Liver (tissue), 9 donors: Measurements from ENCODE around the gene MYOG. TPM values are rescaled to one million over a fixed set of nuclear protein-coding genes. Genes with fewer than 3 reads are reported as not detected.

Source experiments
- DNase-seq: peaks from one replicate; pipeline ENCODE4 v3.0.0-alpha.2; 2017; ENCODE audit warnings: low spot score
- H3K27ac ChIP-seq, 2 donors: one replicate each; pipeline ENCODE4 v1.7.0; 2013; ENCODE audit warnings: inconsistent platforms in 2 of 2, low read length in 2 of 2, control low read depth in 1 of 2, low read depth in 1 of 2, mild to moderate bottlenecking in 1 of 2
- H3K27me3 ChIP-seq, 4 donors: one replicate each; pipeline versions ENCODE4 v1.6.1 to v1.7.0; 2013; ENCODE audit warnings: low read length in 3 of 4, inconsistent platforms in 1 of 4, mild to moderate bottlenecking in 1 of 4, moderate library complexity in 1 of 4; ENCODE audit not compliant: control insufficient read depth in 4 of 4, insufficient read depth in 4 of 4
- H3K36me3 ChIP-seq, 4 donors: one replicate each; pipeline versions ENCODE4 v1.6.1 to v1.7.0; 2013; ENCODE audit warnings: low read length in 3 of 4, mild to moderate bottlenecking in 3 of 4, low read depth in 1 of 4, moderate library complexity in 1 of 4; ENCODE audit not compliant: control insufficient read depth in 4 of 4, insufficient read depth in 3 of 4
- H3K4me1 ChIP-seq, 4 donors: one replicate each; pipeline versions ENCODE4 v1.6.1 to v1.7.0; 2013; ENCODE audit warnings: low read length in 3 of 4, mild to moderate bottlenecking in 3 of 4, moderate library complexity in 1 of 4; ENCODE audit not compliant: control insufficient read depth in 4 of 4, insufficient read depth in 4 of 4
- H3K4me3 ChIP-seq, 3 donors: one replicate each; pipeline versions ENCODE4 v1.6.1 to v1.7.0; 2013; ENCODE audit warnings: low read length in 3 of 3, control low read depth in 1 of 3, low read depth in 1 of 3, mild to moderate bottlenecking in 1 of 3
- H3K9ac ChIP-seq, 2 donors: one replicate each; pipeline ENCODE4 v1.7.0; 2013; ENCODE audit warnings: low read length in 2 of 2, mild to moderate bottlenecking in 2 of 2, moderate library complexity in 2 of 2, control low read depth in 1 of 2, low read depth in 1 of 2
- H3K9me3 ChIP-seq, 4 donors: one replicate each; pipeline versions ENCODE4 v1.6.1 to v1.7.0; 2013; ENCODE audit warnings: low read length in 3 of 4; ENCODE audit not compliant: control insufficient read depth in 4 of 4
- CTCF ChIP-seq: fragments of 150-350 bp; IDR thresholded peaks from 2 replicates; pipeline ENCODE4 v1.5.1; 2017; ENCODE audit warnings: improper control_type of control experiment, low read depth, low read length; ENCODE audit not compliant: missing input control
- EGR1 ChIP-seq, 2 donors: IDR thresholded peaks; 2 replicates each; pipeline ENCODE4 v1.6.1; 2016 to 2018; ENCODE audit warnings: antibody characterized with exemption in 2 of 2, low read depth in 2 of 2
- FOXA1 ChIP-seq: IDR thresholded peaks from 2 replicates; pipeline ENCODE4 v1.6.1; 2016; ENCODE audit warnings: antibody characterized with exemption
- FOXA2 ChIP-seq: IDR thresholded peaks from 2 replicates; pipeline ENCODE4 v1.6.1; 2016; ENCODE audit warnings: antibody characterized with exemption
- GABPA ChIP-seq, 2 donors: IDR thresholded peaks in 1 of 2; conservative IDR thresholded peaks in 1 of 2; 2 replicates each; pipeline ENCODE4 v1.6.1; 2016; ENCODE audit warnings: antibody characterized with exemption in 2 of 2, mild to moderate bottlenecking in 1 of 2, moderate library complexity in 1 of 2
- HNF4A ChIP-seq, 2 donors: conservative IDR thresholded peaks; 2 replicates each; pipeline ENCODE4 v1.6.1; 2016; ENCODE audit warnings: antibody characterized with exemption in 2 of 2, mild to moderate bottlenecking in 2 of 2
- JUND ChIP-seq, 2 donors: IDR thresholded peaks; 2 replicates each; pipeline ENCODE4 v1.6.1; 2016; ENCODE audit warnings: antibody characterized with exemption in 2 of 2
- NR2F2 ChIP-seq: IDR thresholded peaks from 2 replicates; pipeline ENCODE4 v1.6.1; 2016; ENCODE audit warnings: antibody characterized with exemption
- RAD21 ChIP-seq, 2 donors: IDR thresholded peaks; 2 replicates each; pipeline ENCODE4 v1.6.1; 2016; ENCODE audit warnings: antibody characterized with exemption in 2 of 2, mild to moderate bottlenecking in 2 of 2
- RXRA ChIP-seq, 2 donors: IDR thresholded peaks; 2 replicates each; pipeline ENCODE4 v1.6.1; 2017 to 2018; ENCODE audit warnings: antibody characterized with exemption in 2 of 2, mild to moderate bottlenecking in 1 of 2
- SP1 ChIP-seq: IDR thresholded peaks from 2 replicates; pipeline ENCODE4 v1.6.1; 2018; ENCODE audit warnings: antibody characterized with exemption, mild to moderate bottlenecking
- TAF1 ChIP-seq: conservative IDR thresholded peaks from 2 replicates; pipeline ENCODE4 v1.6.1; 2016; ENCODE audit warnings: antibody characterized with exemption, mild to moderate bottlenecking
- YY1 ChIP-seq: IDR thresholded peaks from 2 replicates; pipeline ENCODE4 v1.6.1; 2016; ENCODE audit warnings: antibody characterized with exemption, mild to moderate bottlenecking
- WGBS: extraction: QIAGEN DNeasy Blood & Tissue Kit; methylation state at CpG from one replicate; pipeline ENCODE4 v1.1.7; 2013; 5-methylcytosine and 5-hydroxymethylcytosine counted together
- polyA plus RNA-seq, 2 donors: library from polyadenylated mRNA; stranded (reverse) in 1 of 2; unstranded in 1 of 2; fragments of 200-250 nt in 1 of 2; fragments of >200 nt in 1 of 2; fragmentation: Nextera tagmentation in 1 of 2; extraction: Ambion mirVana in 1 of 2; gene quantifications; one replicate each; pipeline versions ENCODE4 v1.2.1 to v1.2.3, GENCODE V29; 2013 to 2015
- total RNA-seq, 2 donors: library from RNA; depleted of rRNA; stranded (reverse); fragments of >200 nt; gene quantifications; one replicate each; pipeline ENCODE4 v1.2.3, GENCODE V29; 2014
- TF ChIP-seq, protein P1 (sequence below): IDR thresholded peaks from 2 replicates; pipeline ENCODE4 v1.6.1; 2016; ENCODE audit warnings: antibody characterized with exemption
- TF ChIP-seq, protein P2 (sequence below): IDR thresholded peaks from 2 replicates; pipeline ENCODE4 v1.6.1; 2016; ENCODE audit warnings: antibody characterized with exemption, mild to moderate bottlenecking
- TF ChIP-seq, protein P3 (sequence below): IDR thresholded peaks from 2 replicates; pipeline ENCODE4 v1.6.1; 2016; ENCODE audit warnings: antibody characterized with exemption
- TF ChIP-seq, protein P4 (sequence below): IDR thresholded peaks from 2 replicates; pipeline ENCODE4 v1.6.1; 2016; ENCODE audit warnings: antibody characterized with exemption
- donor health status: healthy.
- donor health status: healthy.
- donor health status: healthy.
- donor health status: healthy.
- donor health status: healthy.

Gene MYOG
- total and polyA plus RNA-seq, 4 donors = not detected

- TF ChIP-seq RXRA (IDR thresholded peaks at IDR 0.05) = no peak
- no peaks in the 10 kb centered on the region for H3K36me3 ChIP-seq
- H3K9ac ChIP-seq = no peak overlapping the region
- DNase-seq = no peak
- H3K4me3 ChIP-seq = no peak overlapping the region
- H3K27ac ChIP-seq = no peak overlapping the region
- H3K9me3 ChIP-seq = no peaks in the 10 kb centered on the region
- no peaks in the 10 kb centered on the region for H3K4me1 ChIP-seq
- H3K27me3 ChIP-seq = no peaks in the 10 kb centered on the region
- WGBS = 58% methylated on average over 2 of the region's 2 CpGs
Observed at GRCh38 chr1:203036537-203036936, 49.3 kb downstream of the MYOG start.

GRCh38 chr1:203036135-203036534 is 49.7 kb downstream of the MYOG start:
- WGBS = 62% methylated on average over 4 of the region's 4 CpGs
- DNase-seq = no peak

More at GRCh38 chr1:203036135-203036534, 49.7 kb downstream of the MYOG start:
- Histone ChIP-seq H3K9ac (no peak overlapping the region), H3K36me3 (no peaks in the 10 kb centered on the region), H3K27ac (no peak overlapping the region), H3K4me1 (no peaks in the 10 kb centered on the region), H3K27me3 (no peaks in the 10 kb centered on the region), H3K4me3 (no peak overlapping the region), H3K9me3 (no peaks in the 10 kb centered on the region)
- TF ChIP-seq, protein P1, sequence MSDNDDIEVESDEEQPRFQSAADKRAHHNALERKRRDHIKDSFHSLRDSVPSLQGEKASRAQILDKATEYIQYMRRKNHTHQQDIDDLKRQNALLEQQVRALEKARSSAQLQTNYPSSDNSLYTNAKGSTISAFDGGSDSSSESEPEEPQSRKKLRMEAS = no peak
- TF ChIP-seq TAF1 (no peak), EGR1 (IDR thresholded peaks at IDR 0.05; ENCODE audit: low read depth in 2 of 2) (no peak), HNF4A (conservative IDR thresholded peaks at IDR 0.05) (no peak), NR2F2 (no peak), SP1 (no peak), CTCF (no peak), YY1 (no peak), FOXA1 (no peak), FOXA2 (no peak), RAD21 (IDR thresholded peaks at IDR 0.05) (no peak), RXRA (IDR thresholded peaks at IDR 0.05) (no peak), JUND (IDR thresholded peaks at IDR 0.05) (no peak), GABPA (IDR thresholded peaks at IDR 0.05 in 1 of 2, conservative IDR thresholded peaks at IDR 0.05 in 1 of 2) (no peak)
- TF ChIP-seq, protein P2, sequence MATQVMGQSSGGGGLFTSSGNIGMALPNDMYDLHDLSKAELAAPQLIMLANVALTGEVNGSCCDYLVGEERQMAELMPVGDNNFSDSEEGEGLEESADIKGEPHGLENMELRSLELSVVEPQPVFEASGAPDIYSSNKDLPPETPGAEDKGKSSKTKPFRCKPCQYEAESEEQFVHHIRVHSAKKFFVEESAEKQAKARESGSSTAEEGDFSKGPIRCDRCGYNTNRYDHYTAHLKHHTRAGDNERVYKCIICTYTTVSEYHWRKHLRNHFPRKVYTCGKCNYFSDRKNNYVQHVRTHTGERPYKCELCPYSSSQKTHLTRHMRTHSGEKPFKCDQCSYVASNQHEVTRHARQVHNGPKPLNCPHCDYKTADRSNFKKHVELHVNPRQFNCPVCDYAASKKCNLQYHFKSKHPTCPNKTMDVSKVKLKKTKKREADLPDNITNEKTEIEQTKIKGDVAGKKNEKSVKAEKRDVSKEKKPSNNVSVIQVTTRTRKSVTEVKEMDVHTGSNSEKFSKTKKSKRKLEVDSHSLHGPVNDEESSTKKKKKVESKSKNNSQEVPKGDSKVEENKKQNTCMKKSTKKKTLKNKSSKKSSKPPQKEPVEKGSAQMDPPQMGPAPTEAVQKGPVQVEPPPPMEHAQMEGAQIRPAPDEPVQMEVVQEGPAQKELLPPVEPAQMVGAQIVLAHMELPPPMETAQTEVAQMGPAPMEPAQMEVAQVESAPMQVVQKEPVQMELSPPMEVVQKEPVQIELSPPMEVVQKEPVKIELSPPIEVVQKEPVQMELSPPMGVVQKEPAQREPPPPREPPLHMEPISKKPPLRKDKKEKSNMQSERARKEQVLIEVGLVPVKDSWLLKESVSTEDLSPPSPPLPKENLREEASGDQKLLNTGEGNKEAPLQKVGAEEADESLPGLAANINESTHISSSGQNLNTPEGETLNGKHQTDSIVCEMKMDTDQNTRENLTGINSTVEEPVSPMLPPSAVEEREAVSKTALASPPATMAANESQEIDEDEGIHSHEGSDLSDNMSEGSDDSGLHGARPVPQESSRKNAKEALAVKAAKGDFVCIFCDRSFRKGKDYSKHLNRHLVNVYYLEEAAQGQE = no peak
- TF ChIP-seq, protein P3, sequence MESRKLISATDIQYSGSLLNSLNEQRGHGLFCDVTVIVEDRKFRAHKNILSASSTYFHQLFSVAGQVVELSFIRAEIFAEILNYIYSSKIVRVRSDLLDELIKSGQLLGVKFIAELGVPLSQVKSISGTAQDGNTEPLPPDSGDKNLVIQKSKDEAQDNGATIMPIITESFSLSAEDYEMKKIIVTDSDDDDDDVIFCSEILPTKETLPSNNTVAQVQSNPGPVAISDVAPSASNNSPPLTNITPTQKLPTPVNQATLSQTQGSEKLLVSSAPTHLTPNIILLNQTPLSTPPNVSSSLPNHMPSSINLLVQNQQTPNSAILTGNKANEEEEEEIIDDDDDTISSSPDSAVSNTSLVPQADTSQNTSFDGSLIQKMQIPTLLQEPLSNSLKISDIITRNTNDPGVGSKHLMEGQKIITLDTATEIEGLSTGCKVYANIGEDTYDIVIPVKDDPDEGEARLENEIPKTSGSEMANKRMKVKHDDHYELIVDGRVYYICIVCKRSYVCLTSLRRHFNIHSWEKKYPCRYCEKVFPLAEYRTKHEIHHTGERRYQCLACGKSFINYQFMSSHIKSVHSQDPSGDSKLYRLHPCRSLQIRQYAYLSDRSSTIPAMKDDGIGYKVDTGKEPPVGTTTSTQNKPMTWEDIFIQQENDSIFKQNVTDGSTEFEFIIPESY = no peak
- TF ChIP-seq, protein P4, sequence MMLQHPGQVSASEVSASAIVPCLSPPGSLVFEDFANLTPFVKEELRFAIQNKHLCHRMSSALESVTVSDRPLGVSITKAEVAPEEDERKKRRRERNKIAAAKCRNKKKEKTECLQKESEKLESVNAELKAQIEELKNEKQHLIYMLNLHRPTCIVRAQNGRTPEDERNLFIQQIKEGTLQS = no peak
